ENCODE results near the gene SPECC1. TPM values are rescaled to one million over a fixed set of nuclear protein-coding genes. Genes with fewer than 3 reads are reported as not detected.

The SPECC1 gene
- total RNA-seq, 1 experiment from 2014 or later: 43.5 TPM

DNA sequence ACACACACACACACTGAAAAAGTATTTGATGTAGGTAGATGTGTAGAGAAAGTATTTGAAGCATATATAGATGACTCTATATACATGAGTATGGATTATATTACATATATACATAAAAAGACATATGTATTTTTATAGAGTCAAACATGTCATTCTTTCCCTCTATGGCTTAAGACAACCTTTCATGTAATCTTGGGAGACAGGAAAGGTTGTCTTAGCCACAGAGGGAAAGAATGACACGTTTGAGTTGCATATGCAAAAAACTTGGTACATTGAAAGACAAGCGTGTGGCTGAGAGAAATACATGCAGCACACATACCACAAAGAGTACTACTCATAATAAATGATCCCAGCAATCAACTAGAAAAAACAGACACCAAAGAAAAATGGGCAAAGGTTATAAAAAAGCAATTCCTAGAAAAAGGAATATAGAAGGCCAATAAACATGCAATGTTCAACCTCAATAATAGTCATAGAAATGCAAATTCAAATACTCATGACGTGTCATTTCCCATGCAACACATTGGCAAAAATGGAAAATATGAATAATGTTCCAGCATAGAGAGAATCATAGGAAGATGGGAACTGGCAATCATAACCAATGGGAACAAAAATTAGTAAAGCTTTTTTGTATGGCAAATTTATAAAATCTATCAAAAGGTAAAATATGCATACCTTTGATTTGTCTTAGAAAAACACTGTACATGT is 69.0 kb downstream of the SPECC1 start:
- no peak for ATAC-seq
- Histone ChIP-seq H3K36me3 (ENCODE audit: control insufficient read depth in 1 of 2, insufficient read depth in 2 of 2, low read length in 2 of 2) (no peaks in the 10 kb centered on the region), H3K4me2 (ENCODE audit: low read length) (no peak overlapping the region), H2AFZ (ENCODE audit: low read depth, low read length, poor library complexity, severe bottlenecking) (no peak overlapping the region), H3K9me3 (ENCODE audit: control insufficient read depth in 1 of 2, insufficient read depth in 1 of 2, low read depth in 1 of 2, low read length in 2 of 2) (no peaks in the 10 kb centered on the region), H3K27ac (ENCODE audit: low read depth, low read length) (no peak overlapping the region), H3K4me1 (ENCODE audit: control insufficient read depth in 1 of 2, insufficient read depth in 2 of 2, low read length in 2 of 2) (no peaks in the 10 kb centered on the region), H4K20me1 (ENCODE audit: insufficient read depth) (no peaks in the 10 kb centered on the region), H3K79me2 (ENCODE audit: insufficient read depth, low read length) (no peaks in the 10 kb centered on the region), H3K4me3 (replicated peaks in 1 of 2; ENCODE audit: low read depth in 1 of 2, low read length in 2 of 2) (no peak overlapping the region), H3K9me2 (ENCODE audit: insufficient read depth) (no peaks in the 10 kb centered on the region), H3K27me3 (ENCODE audit: insufficient read depth, low read length) (no peaks in the 10 kb centered on the region), H3K9ac (ENCODE audit: low read length) (no peak overlapping the region)
- DNase-seq (ENCODE audit: low read depth, low spot score): no peak
- TF ChIP-seq, protein P1, sequence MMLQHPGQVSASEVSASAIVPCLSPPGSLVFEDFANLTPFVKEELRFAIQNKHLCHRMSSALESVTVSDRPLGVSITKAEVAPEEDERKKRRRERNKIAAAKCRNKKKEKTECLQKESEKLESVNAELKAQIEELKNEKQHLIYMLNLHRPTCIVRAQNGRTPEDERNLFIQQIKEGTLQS (IDR thresholded peaks at IDR 0.05): no peak
- TF ChIP-seq CEBPB (IDR thresholded peaks at IDR 0.05; ENCODE audit: low read depth) (no peak), POLR2AphosphoS5 (IDR thresholded peaks at IDR 0.05; ENCODE audit: low read depth, low read length) (no peak), ZFX (IDR thresholded peaks at IDR 0.05) (no peak), SP1 (IDR thresholded peaks at IDR 0.05; ENCODE audit: low read depth) (no peak), TCF7L2 (IDR thresholded peaks at IDR 0.05; ENCODE audit: borderline replicate concordance, extremely low read depth, insufficient read depth, insufficient read length) (no peak), POLR2A (IDR thresholded peaks at IDR 0.05; ENCODE audit: borderline replicate concordance, extremely low read depth, insufficient read depth, insufficient read length) (no peak), EGR1 (IDR thresholded peaks at IDR 0.05; ENCODE audit: low read depth) (no peak)
- TF ChIP-seq, protein P2, sequence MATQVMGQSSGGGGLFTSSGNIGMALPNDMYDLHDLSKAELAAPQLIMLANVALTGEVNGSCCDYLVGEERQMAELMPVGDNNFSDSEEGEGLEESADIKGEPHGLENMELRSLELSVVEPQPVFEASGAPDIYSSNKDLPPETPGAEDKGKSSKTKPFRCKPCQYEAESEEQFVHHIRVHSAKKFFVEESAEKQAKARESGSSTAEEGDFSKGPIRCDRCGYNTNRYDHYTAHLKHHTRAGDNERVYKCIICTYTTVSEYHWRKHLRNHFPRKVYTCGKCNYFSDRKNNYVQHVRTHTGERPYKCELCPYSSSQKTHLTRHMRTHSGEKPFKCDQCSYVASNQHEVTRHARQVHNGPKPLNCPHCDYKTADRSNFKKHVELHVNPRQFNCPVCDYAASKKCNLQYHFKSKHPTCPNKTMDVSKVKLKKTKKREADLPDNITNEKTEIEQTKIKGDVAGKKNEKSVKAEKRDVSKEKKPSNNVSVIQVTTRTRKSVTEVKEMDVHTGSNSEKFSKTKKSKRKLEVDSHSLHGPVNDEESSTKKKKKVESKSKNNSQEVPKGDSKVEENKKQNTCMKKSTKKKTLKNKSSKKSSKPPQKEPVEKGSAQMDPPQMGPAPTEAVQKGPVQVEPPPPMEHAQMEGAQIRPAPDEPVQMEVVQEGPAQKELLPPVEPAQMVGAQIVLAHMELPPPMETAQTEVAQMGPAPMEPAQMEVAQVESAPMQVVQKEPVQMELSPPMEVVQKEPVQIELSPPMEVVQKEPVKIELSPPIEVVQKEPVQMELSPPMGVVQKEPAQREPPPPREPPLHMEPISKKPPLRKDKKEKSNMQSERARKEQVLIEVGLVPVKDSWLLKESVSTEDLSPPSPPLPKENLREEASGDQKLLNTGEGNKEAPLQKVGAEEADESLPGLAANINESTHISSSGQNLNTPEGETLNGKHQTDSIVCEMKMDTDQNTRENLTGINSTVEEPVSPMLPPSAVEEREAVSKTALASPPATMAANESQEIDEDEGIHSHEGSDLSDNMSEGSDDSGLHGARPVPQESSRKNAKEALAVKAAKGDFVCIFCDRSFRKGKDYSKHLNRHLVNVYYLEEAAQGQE (IDR thresholded peaks at IDR 0.05; ENCODE audit: low read depth): no peak
- TF ChIP-seq, protein P3, sequence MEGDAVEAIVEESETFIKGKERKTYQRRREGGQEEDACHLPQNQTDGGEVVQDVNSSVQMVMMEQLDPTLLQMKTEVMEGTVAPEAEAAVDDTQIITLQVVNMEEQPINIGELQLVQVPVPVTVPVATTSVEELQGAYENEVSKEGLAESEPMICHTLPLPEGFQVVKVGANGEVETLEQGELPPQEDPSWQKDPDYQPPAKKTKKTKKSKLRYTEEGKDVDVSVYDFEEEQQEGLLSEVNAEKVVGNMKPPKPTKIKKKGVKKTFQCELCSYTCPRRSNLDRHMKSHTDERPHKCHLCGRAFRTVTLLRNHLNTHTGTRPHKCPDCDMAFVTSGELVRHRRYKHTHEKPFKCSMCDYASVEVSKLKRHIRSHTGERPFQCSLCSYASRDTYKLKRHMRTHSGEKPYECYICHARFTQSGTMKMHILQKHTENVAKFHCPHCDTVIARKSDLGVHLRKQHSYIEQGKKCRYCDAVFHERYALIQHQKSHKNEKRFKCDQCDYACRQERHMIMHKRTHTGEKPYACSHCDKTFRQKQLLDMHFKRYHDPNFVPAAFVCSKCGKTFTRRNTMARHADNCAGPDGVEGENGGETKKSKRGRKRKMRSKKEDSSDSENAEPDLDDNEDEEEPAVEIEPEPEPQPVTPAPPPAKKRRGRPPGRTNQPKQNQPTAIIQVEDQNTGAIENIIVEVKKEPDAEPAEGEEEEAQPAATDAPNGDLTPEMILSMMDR (IDR thresholded peaks at IDR 0.05 in 2 of 3, conservative IDR thresholded peaks at IDR 0.05 in 1 of 3; ENCODE audit: borderline replicate concordance in 1 of 3, insufficient read depth in 1 of 3, low read depth in 2 of 3, low read length in 2 of 3): no peak
- CTCF ChIA-PET: no interaction called here
- no TSS peak for BruUV-seq (replicated peaks)
- RAD21 ChIA-PET (ENCODE audit: low non-redundant PET in 1 of 2, low total read pairs in 2 of 2, uncharacterized antibody in 2 of 2, unreplicated experiment in 2 of 2): no interaction called here
- POLR2A ChIA-PET: no interaction called here
- intact Hi-C loops (cut with micrococcal nuclease): no loop called here

Measured in HCT116 (cell line).